SK-N-MC (cell line): ENCODE results near the gene HTR3C.

ENCODE experiments used
- DNase-seq: peaks from one replicate; pipeline ENCODE4 v3.0.0-alpha.2; 2011; ENCODE audit warnings: low read depth, low spot score
- H3K27ac ChIP-seq: fragments of 200-600 bp; sonication (generic); 2 replicates; pipeline ENCODE4 v1.5.1; 2016; ENCODE audit warnings: mixed run types
- H3K36me3 ChIP-seq: fragments of 200-600 bp; sonication (generic); 2 replicates; pipeline ENCODE4 v1.6.1; 2017; ENCODE audit warnings: antibody characterized with exemption, low read length, mixed read lengths; ENCODE audit not compliant: insufficient read depth
- H3K4me3 ChIP-seq: fragments of 200-600 bp; sonication (generic); 2 replicates; pipeline ENCODE4 v1.5.1; 2016
- H3K9ac ChIP-seq: fragments of 200-600 bp; sonication (generic); 2 replicates; pipeline ENCODE4 v1.8.0; 2017; ENCODE audit warnings: mixed run types, mixed read lengths; ENCODE audit not compliant: insufficient read length
- H3K9me3 ChIP-seq: fragments of 200-600 bp; sonication (generic); 2 replicates; pipeline ENCODE4 v1.6.1; 2017; ENCODE audit warnings: low read depth, mild to moderate bottlenecking, antibody characterized with exemption, low read length, moderate library complexity, mixed read lengths
- EZH2 ChIP-seq: fragments of 200-600 bp; sonication (generic); IDR thresholded peaks from one replicate; pipeline ENCODE4 v1.6.1; 2017; ENCODE audit warnings: antibody characterized with exemption
- FOXP2 ChIP-seq: optimal IDR thresholded peaks from 2 replicates; pipeline ENCODE3; 2011; ENCODE audit warnings: mild to moderate bottlenecking, moderate library complexity; ENCODE audit not compliant: insufficient read depth; ENCODE audit errors: extremely low read length, control extremely low read depth
- POLR2AphosphoS5 ChIP-seq: IDR thresholded peaks from 2 replicates; pipeline ENCODE4 v1.6.1; 2012; ENCODE audit warnings: mild to moderate bottlenecking, low read depth, low read length, borderline replicate concordance

Gene HTR3C

DNA sequence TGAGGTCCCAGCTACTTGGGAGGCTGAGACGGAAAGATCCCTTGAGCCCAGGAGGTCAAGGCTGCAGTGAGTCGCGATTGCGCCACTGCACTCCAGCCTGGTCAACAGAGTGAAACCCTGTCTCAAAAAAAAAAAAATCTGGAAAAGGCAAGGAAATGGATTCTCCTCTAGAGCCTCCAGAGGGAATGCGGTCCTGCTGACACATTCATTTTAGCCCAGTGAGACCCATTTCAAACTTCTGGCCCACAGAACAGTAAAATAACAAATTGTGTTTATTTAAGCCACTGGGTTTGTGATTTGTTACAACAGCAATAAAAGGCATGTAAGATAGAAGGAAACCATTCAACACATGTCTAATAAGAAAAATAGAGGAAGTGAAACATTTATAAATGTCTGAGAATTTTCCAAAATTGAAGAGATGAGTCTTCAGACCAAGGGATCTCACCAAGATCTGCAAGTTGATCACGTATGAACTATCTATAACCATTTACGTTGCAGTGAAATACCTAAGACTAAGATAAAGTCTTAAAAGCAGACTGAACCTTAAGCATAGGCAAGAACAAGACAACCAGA lies 44.0 kb downstream of the HTR3C start, which contains the start of gene HTR3E:
TSS of gene HTR3E (plus strand) at position 254 of the 573 bp plus-strand sequence. CDS start 466 bp downstream, outside the sequence.
- Histone ChIP-seq H3K9me3 (no peaks in the 10 kb centered on the region), H3K27ac (no peak within 1 kb of the TSS), H3K36me3 (no peaks in the 10 kb centered on the region)

DNA sequence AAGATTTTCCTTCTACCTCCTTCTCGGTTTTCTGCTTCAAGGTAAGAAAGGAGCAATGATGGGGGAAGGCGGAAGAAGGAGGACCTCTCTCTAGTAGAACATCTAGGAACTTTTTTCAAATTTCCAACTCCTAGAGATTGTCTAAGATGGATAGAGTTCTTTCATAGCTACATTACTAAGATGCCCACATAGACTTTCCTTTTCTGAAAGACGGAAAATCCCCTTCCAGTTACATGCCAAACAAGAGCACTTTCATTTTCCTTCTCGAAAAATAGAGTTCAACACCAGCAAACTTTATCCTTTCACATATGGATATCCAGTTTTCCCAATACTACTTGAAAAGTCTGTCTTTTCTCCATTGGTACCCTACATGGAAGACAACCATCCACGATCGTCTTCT lies 44.7 kb downstream of the HTR3C start:
- H3K9me3 ChIP-seq: no peaks in the 10 kb centered on the region

More for the DNA sequence above, 44.0 kb downstream of the HTR3C start, which contains the start of gene HTR3E:
- no peak within 1 kb of the TSS for H3K4me3 ChIP-seq
- no peak for DNase-seq
- H3K9ac ChIP-seq: no peak within 1 kb of the TSS
- no peak for TF ChIP-seq POLR2AphosphoS5
- no peak for TF ChIP-seq EZH2
- no peak for TF ChIP-seq FOXP2

DNA sequence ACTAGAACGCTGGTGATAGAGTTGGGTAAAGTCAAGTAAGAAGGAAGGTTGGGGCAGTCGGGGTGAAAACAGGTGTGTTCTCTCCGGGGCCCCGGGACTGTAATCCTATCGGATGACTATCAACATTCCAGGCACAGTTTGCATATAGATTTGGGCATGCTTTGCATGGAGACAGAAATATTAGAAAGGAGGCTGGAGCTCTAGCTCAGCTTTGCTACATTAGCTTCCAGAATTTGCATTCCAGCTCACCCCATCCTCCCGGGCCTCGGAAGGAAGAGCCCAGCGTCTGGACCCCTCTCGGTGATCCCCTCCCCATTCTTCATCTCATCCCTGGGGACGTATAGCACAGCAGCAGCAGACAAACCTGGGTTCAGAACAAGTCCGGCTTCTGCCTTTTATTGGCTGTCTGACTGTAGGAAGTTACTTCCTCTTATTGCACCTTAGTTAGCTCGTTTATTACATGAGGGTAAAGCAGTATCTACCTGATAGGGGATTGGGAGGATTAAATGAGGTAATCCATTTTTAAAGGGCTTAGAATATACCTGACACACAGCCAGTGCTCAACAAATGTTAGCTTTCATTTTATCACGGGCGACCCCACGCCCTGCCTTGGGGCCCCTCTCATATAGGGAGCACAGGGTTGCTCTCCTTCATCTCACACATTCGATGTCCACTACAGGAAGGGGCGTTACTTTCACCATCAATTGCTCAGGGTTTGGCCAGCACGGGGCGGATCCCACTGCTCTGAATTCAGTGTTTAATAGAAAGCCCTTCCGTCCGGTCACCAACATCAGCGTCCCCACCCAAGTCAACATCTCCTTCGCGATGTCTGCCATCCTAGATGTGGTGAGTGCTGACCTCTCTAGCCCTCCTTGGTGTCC lies 47.2 kb downstream of the HTR3C start:
- Histone ChIP-seq H3K9me3 (no peaks in the 10 kb centered on the region), H3K27ac (no peak overlapping the region), H3K9ac (no peak overlapping the region), H3K36me3 (no peaks in the 10 kb centered on the region), H3K4me3 (no peak overlapping the region)
- TF ChIP-seq FOXP2 (no peak), POLR2AphosphoS5 (no peak), EZH2 (no peak)
- no peak for DNase-seq

More for the DNA sequence above, 44.7 kb downstream of the HTR3C start:
- no peak overlapping the region for H3K4me3 ChIP-seq
- DNase-seq: no peak
- TF ChIP-seq POLR2AphosphoS5: no peak
- no peak for TF ChIP-seq EZH2
- TF ChIP-seq FOXP2: no peak
- no peaks in the 10 kb centered on the region for H3K36me3 ChIP-seq
- H3K9ac ChIP-seq: no peak overlapping the region
- H3K27ac ChIP-seq: no peak overlapping the region
